ENCODE measurements around the gene CFAP57. TPM values are rescaled to one million over a fixed set of nuclear protein-coding genes. Genes with fewer than 3 reads are reported as not detected.

Gene CFAP57
- total RNA-seq, 4 donors from 2014 or later, result not detected

DNA sequence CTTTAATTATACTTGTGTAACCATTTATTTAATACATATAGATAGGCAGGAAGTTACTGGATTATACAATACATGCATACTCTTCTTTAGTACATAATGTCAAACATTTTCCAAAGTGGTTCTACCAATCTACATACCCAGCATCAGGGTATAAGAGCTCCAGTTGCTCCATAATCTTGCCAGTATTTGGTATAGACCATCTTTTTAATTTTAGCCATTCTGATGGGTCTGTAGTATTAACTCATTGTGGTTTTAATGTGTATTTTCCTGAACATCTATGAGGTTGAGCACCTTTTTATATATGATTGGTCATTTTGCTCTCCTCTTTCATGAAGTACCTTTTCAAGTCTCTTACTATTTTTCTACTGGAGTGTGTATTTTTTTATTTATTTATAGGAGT is 32.1 kb upstream of the CFAP57 start:
- no peak for DNase-seq
- H3K9me3 ChIP-seq, result peaks cover 0 to 3% of the 10 kb centered on the region in 2 donors
- H3K27me3 ChIP-seq, result peaks cover 11% of the 10 kb centered on the region
- intact Hi-C loops (cut with DNase I; ENCODE audit: low total_unique reads) (no loop called here), in situ Hi-C loops (cut with MboI; ENCODE audit: low pct_ligation_motif_present in 1 of 4, low pct_unique_long_range_greater_than_20kb in 1 of 4, low sequenced_read_pairs in 3 of 4) (no loop called here)
- H3K36me3 ChIP-seq, result no peaks in the 10 kb centered on the region
- H3K4me1 ChIP-seq, result no peaks in the 10 kb centered on the region
- H3K4me3 ChIP-seq, result no peak overlapping the region
- H3K27ac ChIP-seq, result no peak overlapping the region
- TF ChIP-seq POLR2AphosphoS5 (IDR thresholded peaks at IDR 0.05) (no peak), EP300 (IDR thresholded peaks at IDR 0.05; ENCODE audit: low read depth) (no peak), POLR2A (IDR thresholded peaks at IDR 0.05) (no peak)
- TF ChIP-seq, protein P1, sequence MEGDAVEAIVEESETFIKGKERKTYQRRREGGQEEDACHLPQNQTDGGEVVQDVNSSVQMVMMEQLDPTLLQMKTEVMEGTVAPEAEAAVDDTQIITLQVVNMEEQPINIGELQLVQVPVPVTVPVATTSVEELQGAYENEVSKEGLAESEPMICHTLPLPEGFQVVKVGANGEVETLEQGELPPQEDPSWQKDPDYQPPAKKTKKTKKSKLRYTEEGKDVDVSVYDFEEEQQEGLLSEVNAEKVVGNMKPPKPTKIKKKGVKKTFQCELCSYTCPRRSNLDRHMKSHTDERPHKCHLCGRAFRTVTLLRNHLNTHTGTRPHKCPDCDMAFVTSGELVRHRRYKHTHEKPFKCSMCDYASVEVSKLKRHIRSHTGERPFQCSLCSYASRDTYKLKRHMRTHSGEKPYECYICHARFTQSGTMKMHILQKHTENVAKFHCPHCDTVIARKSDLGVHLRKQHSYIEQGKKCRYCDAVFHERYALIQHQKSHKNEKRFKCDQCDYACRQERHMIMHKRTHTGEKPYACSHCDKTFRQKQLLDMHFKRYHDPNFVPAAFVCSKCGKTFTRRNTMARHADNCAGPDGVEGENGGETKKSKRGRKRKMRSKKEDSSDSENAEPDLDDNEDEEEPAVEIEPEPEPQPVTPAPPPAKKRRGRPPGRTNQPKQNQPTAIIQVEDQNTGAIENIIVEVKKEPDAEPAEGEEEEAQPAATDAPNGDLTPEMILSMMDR (IDR thresholded peaks at IDR 0.05), result no peak

DNA sequence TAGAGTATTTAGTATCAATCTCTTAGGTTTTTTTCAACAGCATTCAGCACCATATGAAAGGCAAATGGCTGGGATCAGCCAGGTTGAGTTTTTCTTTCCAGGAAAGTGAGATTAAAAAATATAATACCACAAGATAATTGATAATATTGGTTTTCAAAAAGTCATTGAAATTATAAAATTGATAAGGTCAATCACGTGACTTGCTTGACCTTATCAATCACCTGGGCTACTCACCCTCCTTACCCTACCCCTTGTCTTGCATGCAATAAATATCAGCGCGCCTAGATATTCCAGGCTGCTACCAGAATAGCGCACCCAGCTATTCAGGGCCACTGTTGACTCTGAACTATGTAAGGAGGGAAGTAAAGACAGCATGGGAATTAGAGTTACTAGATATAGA is 31.5 kb upstream of the CFAP57 start:
- TF ChIP-seq EP300 (IDR thresholded peaks at IDR 0.05; ENCODE audit: low read depth) (no peak), POLR2AphosphoS5 (IDR thresholded peaks at IDR 0.05) (no peak), POLR2A (IDR thresholded peaks at IDR 0.05) (no peak)
- TF ChIP-seq, protein P1 (IDR thresholded peaks at IDR 0.05), result no peak
- no peaks in the 10 kb centered on the region for H3K4me1 ChIP-seq
- intact Hi-C loops (cut with DNase I; ENCODE audit: low total_unique reads) (no loop called here), in situ Hi-C loops (cut with MboI; ENCODE audit: low pct_ligation_motif_present in 1 of 4, low pct_unique_long_range_greater_than_20kb in 1 of 4, low sequenced_read_pairs in 3 of 4) (no loop called here)
- no peak overlapping the region for H3K27ac ChIP-seq
- no peak for DNase-seq
- H3K9me3 ChIP-seq, result peaks cover 0 to 3% of the 10 kb centered on the region in 2 donors
- H3K4me3 ChIP-seq, result no peak overlapping the region
- H3K36me3 ChIP-seq, result no peaks in the 10 kb centered on the region
- H3K27me3 ChIP-seq, result peaks cover 16% of the 10 kb centered on the region
- WGBS, 2 donors (ENCODE audit: low coverage in 1 of 2), result 92 to 100% methylated on average over 3 to 4 of the region's 4 CpGs

DNA sequence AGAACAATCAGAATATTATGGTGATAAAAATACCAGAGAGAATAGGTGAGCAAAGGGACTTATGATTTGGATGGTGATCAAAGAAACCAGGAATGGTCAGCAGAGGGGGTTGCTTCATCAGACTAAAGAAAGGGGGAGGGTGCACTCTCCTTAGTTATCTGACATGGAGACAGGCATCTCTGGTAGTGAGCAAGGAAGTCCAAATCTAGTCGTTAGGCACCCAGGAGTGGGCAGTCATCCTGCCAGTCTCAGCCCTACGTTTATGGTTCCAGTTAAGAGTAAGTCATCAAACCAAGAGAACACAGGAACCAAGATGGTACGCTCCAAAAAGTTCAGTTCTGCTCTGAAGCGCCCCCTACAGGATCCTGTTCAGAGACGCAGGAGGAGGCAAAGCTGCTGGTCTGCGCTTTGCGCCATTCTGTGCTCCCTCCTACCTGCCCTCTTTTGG is 28.7 kb upstream of the CFAP57 start:
- no peak for DNase-seq
- no peak overlapping the region for H3K4me3 ChIP-seq
- H3K9me3 ChIP-seq, result peaks cover 0 to 3% of the 10 kb centered on the region in 2 donors
- H3K27me3 ChIP-seq, result peaks cover 44% of the 10 kb centered on the region
- H3K27ac ChIP-seq, result no peak overlapping the region
- H3K4me1 ChIP-seq, result peaks cover 0 to 7% (median 7%) of the 10 kb centered on the region in 4 donors
- TF ChIP-seq POLR2A (IDR thresholded peaks at IDR 0.05) (no peak), POLR2AphosphoS5 (IDR thresholded peaks at IDR 0.05) (no peak), EP300 (IDR thresholded peaks at IDR 0.05; ENCODE audit: low read depth) (no peak)
- TF ChIP-seq, protein P1 (IDR thresholded peaks at IDR 0.05), result no peak
- intact Hi-C loops (cut with DNase I; ENCODE audit: low total_unique reads) (no loop called here), in situ Hi-C loops (cut with MboI; ENCODE audit: low pct_ligation_motif_present in 1 of 4, low pct_unique_long_range_greater_than_20kb in 1 of 4, low sequenced_read_pairs in 3 of 4) (no loop called here)
- H3K36me3 ChIP-seq, result no peaks in the 10 kb centered on the region
- 32 to 57% methylated on average over 5 to 7 of the region's 7 CpGs for WGBS, 2 donors (ENCODE audit: low coverage in 1 of 2)

DNA sequence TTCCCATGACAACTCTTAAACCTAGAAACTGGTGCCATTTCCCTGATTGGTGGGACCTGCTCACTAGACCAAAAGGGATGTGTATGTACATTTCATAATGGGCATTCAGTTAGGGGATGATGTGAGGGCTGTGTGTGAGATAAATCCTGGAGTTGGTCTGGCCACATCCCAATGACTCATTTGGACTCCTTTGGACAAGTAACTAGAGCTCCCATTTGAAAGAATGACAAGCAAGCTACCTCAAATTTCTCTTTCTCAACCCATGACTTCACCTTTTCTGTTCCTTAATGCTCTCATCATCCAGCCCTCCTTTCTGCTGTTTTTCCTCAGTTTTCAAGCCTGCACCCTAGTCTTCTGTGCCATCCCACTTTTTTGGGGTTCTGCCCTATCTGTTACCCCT is 27.9 kb upstream of the CFAP57 start:
- H3K27ac ChIP-seq, result no peak overlapping the region
- no peak overlapping the region for H3K4me3 ChIP-seq
- in situ Hi-C loops (cut with MboI; ENCODE audit: low pct_ligation_motif_present in 1 of 4, low pct_unique_long_range_greater_than_20kb in 1 of 4, low sequenced_read_pairs in 3 of 4), result no loop called here
- peaks cover 51% of the 10 kb centered on the region for H3K27me3 ChIP-seq
- DNase-seq, result no peak
- no peaks in the 10 kb centered on the region for H3K36me3 ChIP-seq
- H3K4me1 ChIP-seq, result peaks cover 0 to 7% (median 7%) of the 10 kb centered on the region in 4 donors
- H3K9me3 ChIP-seq, result peaks cover 0 to 3% of the 10 kb centered on the region in 2 donors
- intact Hi-C loops (cut with DNase I; ENCODE audit: low total_unique reads), result no loop called here
- TF ChIP-seq EP300 (IDR thresholded peaks at IDR 0.05; ENCODE audit: low read depth) (no peak), POLR2AphosphoS5 (IDR thresholded peaks at IDR 0.05) (no peak), POLR2A (IDR thresholded peaks at IDR 0.05) (no peak)
- TF ChIP-seq, protein P1 (IDR thresholded peaks at IDR 0.05), result no peak

Measured in transverse colon (tissue), 4 donors.